ENCODE results near the gene ZNF410.
"Not testable (repeated sequence)": the region's sequence is repeated elsewhere in the genome, so short reads cannot be mapped to it uniquely, and the experiment has no call there.

Gene ZNF410

GRCh38 chr14:73884438-73885190, 2.0 kb upstream of the ZNF410 start:
- no peak for DNase-seq (ENCODE audit: low read depth in 2 of 2)

GRCh38 chr14:73887318-73887616, 608 bp downstream of the ZNF410 start:
- DNase-seq (ENCODE audit: low read depth in 2 of 2): no peak

- DNase-seq (ENCODE audit: low read depth in 2 of 2): no peak
These were observed 1.2 kb downstream of the ZNF410 start for GRCh38 chr14:73887694-73888459.

- no peak for DNase-seq (ENCODE audit: low read depth in 2 of 2)
These were observed 1.7 kb downstream of the ZNF410 start for GRCh38 chr14:73888460-73888725.

GRCh38 chr14:73888971-73889370, 2.3 kb downstream of the ZNF410 start:
- DNase-seq (ENCODE audit: low read depth in 2 of 2): no peak

GRCh38 chr14:73889376-73889775, 2.7 kb downstream of the ZNF410 start:
- DNase-seq (ENCODE audit: low read depth in 2 of 2): no peak

GRCh38 chr14:73894180-73894687, 7.6 kb downstream of the ZNF410 start:
- not testable (repeated sequence) for DNase-seq (ENCODE audit: low read depth in 2 of 2)

- DNase-seq (ENCODE audit: low read depth in 2 of 2): no peak
These were observed 9.3 kb downstream of the ZNF410 start for GRCh38 chr14:73895939-73896338.

- no peak for DNase-seq (ENCODE audit: low read depth in 2 of 2)
These were observed 9.9 kb downstream of the ZNF410 start for GRCh38 chr14:73896521-73896920.

GRCh38 chr14:73903028-73903427, 16.4 kb downstream of the ZNF410 start:
- no peak for DNase-seq (ENCODE audit: low read depth in 2 of 2)

- DNase-seq (ENCODE audit: low read depth in 2 of 2): no peak
These were observed 23.0 kb downstream of the ZNF410 start for GRCh38 chr14:73909681-73910080.

GRCh38 chr14:73913256-73913655, 26.6 kb downstream of the ZNF410 start:
- no peak for DNase-seq (ENCODE audit: low read depth in 2 of 2)

GRCh38 chr14:73916324-73916723, 29.7 kb downstream of the ZNF410 start:
- DNase-seq (ENCODE audit: low read depth in 2 of 2): no peak

GRCh38 chr14:73919457-73919856, 32.8 kb downstream of the ZNF410 start:
- DNase-seq (ENCODE audit: low read depth in 2 of 2): not testable (repeated sequence)

GRCh38 chr14:73924337-73924736, 37.7 kb downstream of the ZNF410 start:
- no peak for DNase-seq (ENCODE audit: low read depth in 2 of 2)

GRCh38 chr14:73935666-73936065, 49.0 kb downstream of the ZNF410 start:
- DNase-seq (ENCODE audit: low read depth in 2 of 2): no peak

- DNase-seq (ENCODE audit: low read depth in 2 of 2): no peak
These were observed 49.9 kb downstream of the ZNF410 start for GRCh38 chr14:73936548-73936947.

GRCh38 chr14:73937012-73937411, 50.4 kb downstream of the ZNF410 start:
- DNase-seq (ENCODE audit: low read depth in 2 of 2): no peak

GRCh38 chr14:73942180-73942579, 55.5 kb downstream of the ZNF410 start:
- DNase-seq (ENCODE audit: low read depth in 2 of 2): no peak

- DNase-seq (ENCODE audit: low read depth in 2 of 2): no peak
These were observed 56.4 kb downstream of the ZNF410 start for GRCh38 chr14:73943083-73943482.

GRCh38 chr14:73944432-73945158, 57.9 kb downstream of the ZNF410 start:
- DNase-seq (ENCODE audit: low read depth in 2 of 2): no peak

- no peak for DNase-seq (ENCODE audit: low read depth in 2 of 2)
These were observed 58.6 kb downstream of the ZNF410 start for GRCh38 chr14:73945159-73945670.

All from stimulated activated CD8-positive, alpha-beta memory T cell treated with anti-CD3 and anti-CD28 coated beads, Interleukin-15, amount 100 ng/mL, for 4 hours (primary cell).